RKO (cell line): ENCODE results near the gene MS4A2.
"Not testable (repeated sequence)": the region's sequence is repeated elsewhere in the genome, so short reads cannot be mapped to it uniquely, and the experiment has no call there.

ENCODE experiments used
- DNase-seq: peaks from one replicate; pipeline ENCODE4 v3.0.0-alpha.2; 2016; ENCODE audit warnings: low spot score

The MS4A2 gene

GRCh38 chr11:60101368-60101767, 12.9 kb downstream of the MS4A2 start:
- not testable (repeated sequence) for DNase-seq

- not testable (repeated sequence) for DNase-seq
These were observed 16.1 kb downstream of the MS4A2 start for GRCh38 chr11:60104471-60105115.

- not testable (repeated sequence) for DNase-seq
These were observed 20.2 kb downstream of the MS4A2 start for GRCh38 chr11:60108631-60109030.

GRCh38 chr11:60111793-60112192, 23.3 kb downstream of the MS4A2 start:
- no peak for DNase-seq

- DNase-seq = no peak
These were observed 28.7 kb downstream of the MS4A2 start for GRCh38 chr11:60116996-60117790.

GRCh38 chr11:60118338-60118737, 29.9 kb downstream of the MS4A2 start:
- peak; percentile 12 for DNase-seq

GRCh38 chr11:60119710-60120109, 31.2 kb downstream of the MS4A2 start:
- DNase-seq = no peak

- DNase-seq = no peak
These were observed 32.8 kb downstream of the MS4A2 start for GRCh38 chr11:60121264-60121663.

GRCh38 chr11:60122414-60123036, 34.1 kb downstream of the MS4A2 start:
- DNase-seq = no peak

GRCh38 chr11:60124802-60125432, 36.5 kb downstream of the MS4A2 start:
- no peak for DNase-seq

GRCh38 chr11:60125956-60126585, 37.6 kb downstream of the MS4A2 start:
- no peak for DNase-seq

- no peak for DNase-seq
These were observed 38.9 kb downstream of the MS4A2 start for GRCh38 chr11:60127311-60127811.

GRCh38 chr11:60128376-60128775, 39.9 kb downstream of the MS4A2 start:
- no peak for DNase-seq

- not testable (repeated sequence) for DNase-seq
These were observed 40.4 kb downstream of the MS4A2 start for GRCh38 chr11:60128866-60129265.

- no peak for DNase-seq
These were observed 41.4 kb downstream of the MS4A2 start for GRCh38 chr11:60129853-60130252.

- DNase-seq = peak; percentile 55
These were observed 42.0 kb downstream of the MS4A2 start for GRCh38 chr11:60130496-60130895.

- no peak for DNase-seq
These were observed 43.4 kb downstream of the MS4A2 start for GRCh38 chr11:60131912-60132311.

- DNase-seq = no peak
These were observed 45.5 kb downstream of the MS4A2 start for GRCh38 chr11:60133917-60134316.

GRCh38 chr11:60143768-60144167, 55.3 kb downstream of the MS4A2 start:
- no peak for DNase-seq

GRCh38 chr11:60145677-60146076, 57.2 kb downstream of the MS4A2 start:
- no peak for DNase-seq
